Fibroblast of lung (primary cell): ENCODE results near the gene IMMP2L.

Experiments used
- CTCF ChIP-seq, 2 donors: IDR thresholded peaks in 1 of 2; conservative IDR thresholded peaks in 1 of 2; 1 replicate in 1 of 2; 2 replicates in 1 of 2; pipeline ENCODE4 v1.5.1; 2011 to 2012; ENCODE audit warnings: low read length in 2 of 2, control low read depth in 1 of 2, inconsistent platforms in 1 of 2, low read depth in 1 of 2, mild to moderate bottlenecking in 1 of 2
- EZH2 ChIP-seq: IDR thresholded peaks from 2 replicates; pipeline ENCODE4 v1.5.1; 2012; ENCODE audit warnings: low read length, control low read depth, mild to moderate bottlenecking; ENCODE audit errors: missing control alignments

- no peak for TF ChIP-seq EZH2
- TF ChIP-seq CTCF (conservative IDR thresholded peaks at IDR 0.05 in 1 of 2, IDR thresholded peaks at IDR 0.05 in 1 of 2; ENCODE audit: low read depth in 1 of 2, low read length in 2 of 2), result no peak
Observed at GRCh38 chr7:111012149-111012548, 550.1 kb downstream of the IMMP2L start.
